ENCODE data around the gene TBX21. TPM values are rescaled to one million over a fixed set of nuclear protein-coding genes. Genes with fewer than 3 reads are reported as not detected.

Gene TBX21
- total RNA-seq, 2 experiments from 2014 or later, result 10.6 to 12.3 TPM

- intact Hi-C loops (cut with DNase I, micrococcal nuclease), result no loop called here
- no peaks in the 10 kb centered on the region for H3K4me1 ChIP-seq (ENCODE audit: insufficient read depth, low read length)
- Mint-ChIP-seq H3K27me3 (no peaks in the 10 kb centered on the region), H3K36me3 (ENCODE audit: low read depth) (peaks cover 51% of the 10 kb centered on the region), H3K9me3 (no peaks in the 10 kb centered on the region), H3K27ac (no peak overlapping the region), H3K4me1 (ENCODE audit: low read depth) (peaks cover under 1% of the 10 kb centered on the region), H3K4me3 (no peak overlapping the region)
- H3K9me3 ChIP-seq (ENCODE audit: control insufficient read depth in 1 of 2, insufficient read depth in 1 of 2, low read length in 2 of 2), result no peaks in the 10 kb centered on the region
- H3K27me3 ChIP-seq (ENCODE audit: control insufficient read depth in 1 of 2, insufficient read depth in 2 of 2, low read length in 2 of 2), result no peaks in the 10 kb centered on the region
- ATAC-seq (ENCODE audit: poor library complexity) (no peak), DNase-seq (no peak)
- no peak overlapping the region for H3K4me3 ChIP-seq (ENCODE audit: low read length)
- ChIA-PET CTCF (no interaction called here), POLR2A (no interaction called here)
- H3K27ac ChIP-seq (ENCODE audit: low read depth in 1 of 2, low read length in 2 of 2), result no peak overlapping the region
- H3K36me3 ChIP-seq (ENCODE audit: insufficient read depth, low read length), result peaks cover 47% of the 10 kb centered on the region
- TF ChIP-seq CTCF (IDR thresholded peaks at IDR 0.05), result no peak
Measured at GRCh38 chr17:47685556-47686275, 47.3 kb upstream of the TBX21 start.

DNA sequence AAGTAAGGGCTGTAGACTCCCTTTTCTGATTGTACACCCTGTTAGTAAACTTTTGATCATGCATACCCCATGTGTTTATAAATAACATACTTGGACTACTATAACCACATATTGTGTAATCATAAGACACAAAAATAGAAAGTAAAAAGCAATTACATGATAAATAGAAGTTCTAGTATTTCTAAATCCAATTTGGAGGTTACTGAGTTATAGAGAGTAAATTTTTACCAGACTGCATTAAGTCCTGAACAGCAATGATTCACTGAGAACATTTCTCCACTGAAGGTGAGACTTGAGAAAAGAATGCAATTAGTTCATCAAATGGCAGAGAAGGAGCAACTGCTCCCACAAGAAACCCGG lies 46.8 kb upstream of the TBX21 start:
- Histone ChIP-seq H3K27ac (ENCODE audit: low read depth in 1 of 2, low read length in 2 of 2) (no peak overlapping the region), H3K27me3 (ENCODE audit: control insufficient read depth in 1 of 2, insufficient read depth in 2 of 2, low read length in 2 of 2) (no peaks in the 10 kb centered on the region), H3K9me3 (ENCODE audit: control insufficient read depth in 1 of 2, insufficient read depth in 1 of 2, low read length in 2 of 2) (no peaks in the 10 kb centered on the region), H3K4me3 (ENCODE audit: low read length) (no peak overlapping the region), H3K36me3 (ENCODE audit: insufficient read depth, low read length) (peaks cover 43% of the 10 kb centered on the region), H3K4me1 (ENCODE audit: insufficient read depth, low read length) (no peaks in the 10 kb centered on the region)
- Mint-ChIP-seq H3K4me3 (no peak overlapping the region), H3K27me3 (no peaks in the 10 kb centered on the region), H3K27ac (no peak overlapping the region), H3K36me3 (ENCODE audit: low read depth) (peaks cover 46% of the 10 kb centered on the region), H3K4me1 (ENCODE audit: low read depth) (no peaks in the 10 kb centered on the region), H3K9me3 (no peaks in the 10 kb centered on the region)
- no peak for DNase-seq
- intact Hi-C loops (cut with DNase I, micrococcal nuclease), result no loop called here
- no peak for ATAC-seq (ENCODE audit: poor library complexity)
- TF ChIP-seq CTCF (IDR thresholded peaks at IDR 0.05), result no peak
- POLR2A ChIA-PET, result no interaction called here
- CTCF ChIA-PET, result no interaction called here

DNA sequence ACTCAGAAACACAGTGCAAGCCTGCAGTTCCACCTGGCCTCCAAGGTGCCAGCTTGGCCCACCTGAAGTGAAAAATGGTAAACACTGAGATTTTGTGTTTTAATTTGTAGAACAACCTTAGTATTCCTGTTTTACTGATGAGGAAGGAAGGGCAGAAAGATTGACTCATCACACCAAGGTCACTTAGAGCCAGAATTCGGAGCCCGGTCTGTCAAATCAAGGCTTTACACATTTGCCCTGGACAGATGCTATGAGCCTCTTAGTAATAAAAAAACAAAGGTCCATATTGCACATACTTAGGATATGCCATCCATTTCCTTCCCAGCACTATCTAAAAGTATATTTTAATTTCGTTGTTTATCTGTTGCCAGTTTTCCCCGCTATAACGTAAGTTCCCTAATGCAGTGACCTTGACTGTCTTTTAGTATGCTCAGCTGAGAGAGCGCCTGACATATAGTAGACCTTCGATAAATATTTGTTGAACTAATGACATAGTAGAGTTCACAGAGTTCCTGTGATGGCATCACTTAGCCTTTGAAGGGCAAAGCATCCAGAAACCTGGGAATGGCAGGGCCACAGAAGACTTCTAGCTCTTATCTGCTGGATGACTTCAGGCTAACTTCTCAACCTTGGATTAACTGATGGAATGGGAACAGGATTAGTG lies 46.2 kb upstream of the TBX21 start:
- TF ChIP-seq CTCF (IDR thresholded peaks at IDR 0.05), result no peak
- intact Hi-C loops (cut with DNase I, micrococcal nuclease), result no loop called here
- Mint-ChIP-seq H3K4me3 (no peak overlapping the region), H3K36me3 (ENCODE audit: low read depth) (peaks cover 42% of the 10 kb centered on the region), H3K4me1 (ENCODE audit: low read depth) (no peaks in the 10 kb centered on the region), H3K9me3 (no peaks in the 10 kb centered on the region), H3K27me3 (no peaks in the 10 kb centered on the region), H3K27ac (no peak overlapping the region)
- no peaks in the 10 kb centered on the region for H3K27me3 ChIP-seq (ENCODE audit: control insufficient read depth in 1 of 2, insufficient read depth in 2 of 2, low read length in 2 of 2)
- DNase-seq (no peak), ATAC-seq (ENCODE audit: poor library complexity) (no peak)
- H3K4me3 ChIP-seq (ENCODE audit: low read length), result no peak overlapping the region
- H3K4me1 ChIP-seq (ENCODE audit: insufficient read depth, low read length), result no peaks in the 10 kb centered on the region
- H3K9me3 ChIP-seq (ENCODE audit: control insufficient read depth in 1 of 2, insufficient read depth in 1 of 2, low read length in 2 of 2), result no peaks in the 10 kb centered on the region
- ChIA-PET CTCF (interaction anchor here (0.8 kb wide), 1 partner anchor 156 kb away, joined by 3 read pairs; no protein-coding TSS in a partner anchor), POLR2A (interaction anchor here (1.1 kb wide), 1 partner anchor 10 kb away, joined by 4 read pairs; no protein-coding TSS in a partner anchor)
- H3K36me3 ChIP-seq (ENCODE audit: insufficient read depth, low read length), result peaks cover 39% of the 10 kb centered on the region
- no peak overlapping the region for H3K27ac ChIP-seq (ENCODE audit: low read depth in 1 of 2, low read length in 2 of 2)

Measured in CD4-positive, alpha-beta T cell (primary cell).